Testis (tissue), 2 donors: ENCODE measurements around the gene RFPL4A.

Experiments used
- CTCF ChIP-seq, 3 experiments: fragments of 450-650 bp in 2 of 3; fragments of 200-600 bp in 1 of 3; sonication (generic) in 1 of 3; IDR thresholded peaks; one replicate each; pipeline ENCODE4 v1.5.1; 2016 to 2019; ENCODE audit warnings: antibody characterized with exemption in 3 of 3, mild to moderate bottlenecking in 2 of 3, moderate library complexity in 1 of 3
- POLR2A ChIP-seq: fragments of 450-650 bp; IDR thresholded peaks from one replicate; pipeline ENCODE4 v1.6.1; 2017; ENCODE audit warnings: antibody characterized with exemption, mild to moderate bottlenecking, moderate library complexity

- TF ChIP-seq CTCF (IDR thresholded peaks at IDR 0.05): no peak
- no peak for TF ChIP-seq POLR2A
These were observed 52.4 kb downstream of the RFPL4A start for GRCh38 chr19:55811340-55811739.
